COLO668 (cell line): ENCODE results near the gene BANF2.

Experiments used
- DNase-seq: peaks from one replicate; lab custom pipeline; 2025; ENCODE audit not compliant: unreplicated experiment; lab: John Stamatoyannopoulos, UW

BANF2 gene

GRCh38 chr20:17732907-17733521 is 33.2 kb downstream of the BANF2 start:
- DNase-seq: no peak

- DNase-seq: no peak
These were observed 34.1 kb downstream of the BANF2 start for GRCh38 chr20:17733767-17734304.

- no peak for DNase-seq
These were observed 34.6 kb downstream of the BANF2 start for GRCh38 chr20:17734374-17734773.

- no peak for DNase-seq
These were observed 35.5 kb downstream of the BANF2 start for GRCh38 chr20:17735206-17735804.

- no peak for DNase-seq
These were observed 36.3 kb downstream of the BANF2 start for GRCh38 chr20:17735959-17736621.

GRCh38 chr20:17738154-17738553 is 38.4 kb downstream of the BANF2 start:
- no peak for DNase-seq

GRCh38 chr20:17741220-17741619 is 41.5 kb downstream of the BANF2 start:
- no peak for DNase-seq

GRCh38 chr20:17742731-17743130 is 43.0 kb downstream of the BANF2 start:
- no peak for DNase-seq

- DNase-seq: no peak
These were observed 43.9 kb downstream of the BANF2 start for GRCh38 chr20:17743677-17744076.

GRCh38 chr20:17747431-17747846 is 47.7 kb downstream of the BANF2 start:
- DNase-seq: no peak

GRCh38 chr20:17748279-17748678 is 48.5 kb downstream of the BANF2 start:
- DNase-seq: no peak

- DNase-seq: no peak
These were observed 49.8 kb downstream of the BANF2 start for GRCh38 chr20:17749626-17749977.

- DNase-seq: no peak
These were observed 50.4 kb downstream of the BANF2 start for GRCh38 chr20:17749978-17750721.

- DNase-seq: no peak
These were observed 50.9 kb downstream of the BANF2 start for GRCh38 chr20:17750722-17751045.

- DNase-seq: no peak
These were observed 51.9 kb downstream of the BANF2 start for GRCh38 chr20:17751640-17752039.

- DNase-seq: no peak
These were observed 52.7 kb downstream of the BANF2 start for GRCh38 chr20:17752459-17752858.

GRCh38 chr20:17753516-17753915 is 53.8 kb downstream of the BANF2 start:
- no peak for DNase-seq

- no peak for DNase-seq
These were observed 56.8 kb downstream of the BANF2 start for GRCh38 chr20:17756529-17756928.

GRCh38 chr20:17757496-17757895 is 57.7 kb downstream of the BANF2 start:
- DNase-seq: no peak

- DNase-seq: no peak
These were observed 58.2 kb downstream of the BANF2 start for GRCh38 chr20:17758010-17758409.

GRCh38 chr20:17758512-17758911 is 58.7 kb downstream of the BANF2 start:
- DNase-seq: no peak

GRCh38 chr20:17759449-17759848 is 59.7 kb downstream of the BANF2 start:
- no peak for DNase-seq
